Chondrocyte (in vitro differentiated cells): ENCODE results near the gene TICAM2. TPM values are rescaled to one million over a fixed set of nuclear protein-coding genes. Genes with fewer than 3 reads are reported as not detected.

Experiments used
- DNase-seq: peaks from one replicate; pipeline ENCODE4 v3.0.0; 2021; ENCODE audit warnings: mixed read lengths, low spot score
- H3K27ac Mint-ChIP-seq: one replicate; pipeline ENCODE4 v1.8.0; 2021; ENCODE audit warnings: mild to moderate bottlenecking, moderate library complexity, mixed read lengths; ENCODE audit not compliant: unreplicated experiment
- H3K27me3 Mint-ChIP-seq: 2 replicates; pipeline ENCODE4 v1.8.0; 2021; ENCODE audit warnings: low read depth, mixed read lengths
- H3K36me3 Mint-ChIP-seq: 2 replicates; pipeline ENCODE4 v1.8.0; 2021; ENCODE audit warnings: low read depth, mixed read lengths
- H3K4me1 Mint-ChIP-seq: 2 replicates; pipeline ENCODE4 v1.8.0; 2021; ENCODE audit warnings: low read depth, mild to moderate bottlenecking, mixed read lengths
- H3K4me3 Mint-ChIP-seq: one replicate; pipeline ENCODE4 v1.8.0; 2021; ENCODE audit warnings: mild to moderate bottlenecking, moderate library complexity, mixed read lengths; ENCODE audit not compliant: unreplicated experiment
- H3K9me3 Mint-ChIP-seq: 2 replicates; pipeline ENCODE4 v1.8.0; 2021; ENCODE audit warnings: low read depth, mixed read lengths
- CTCF ChIP-seq: fragments of 200-600 bp; sonication (generic); IDR thresholded peaks from 2 replicates; pipeline ENCODE4 v1.5.0; 2021; ENCODE audit warnings: antibody characterized with exemption, mild to moderate bottlenecking, moderate library complexity
- total RNA-seq: library from RNA; stranded (reverse); gene quantifications from 3 replicates; pipeline ENCODE4 v1.2.1, GENCODE V29; 2021

TICAM2 gene
- total RNA-seq, 1 donor from 2014 or later: 4.7 TPM

GRCh38 chr5:115599924-115600323, 2.4 kb downstream of the TICAM2 start:
- H3K4me1 Mint-ChIP-seq: peaks cover 47% of the 10 kb centered on the region
- H3K9me3 Mint-ChIP-seq: no peaks in the 10 kb centered on the region
- no peaks in the 10 kb centered on the region for H3K27me3 Mint-ChIP-seq
- DNase-seq: no peak
- peaks cover 2% of the 10 kb centered on the region for H3K36me3 Mint-ChIP-seq
- no peak for TF ChIP-seq CTCF
- peak overlapping the region; percentile 72 for H3K27ac Mint-ChIP-seq
- H3K4me3 Mint-ChIP-seq: peak overlapping the region; percentile 44

GRCh38 chr5:115599502-115599901, 2.8 kb downstream of the TICAM2 start:
- DNase-seq: no peak
- no peak for TF ChIP-seq CTCF
- Mint-ChIP-seq H3K27me3 (no peaks in the 10 kb centered on the region), H3K4me1 (peaks cover 52% of the 10 kb centered on the region), H3K4me3 (no peak overlapping the region), H3K9me3 (no peaks in the 10 kb centered on the region), H3K36me3 (peaks cover 2% of the 10 kb centered on the region), H3K27ac (peak overlapping the region; percentile 72)

GRCh38 chr5:115594128-115595047, 7.9 kb downstream of the TICAM2 start:
- no peaks in the 10 kb centered on the region for H3K27me3 Mint-ChIP-seq
- peak overlapping the region; percentile 24 for H3K27ac Mint-ChIP-seq
- H3K4me3 Mint-ChIP-seq: no peak overlapping the region
- no peaks in the 10 kb centered on the region for H3K36me3 Mint-ChIP-seq
- H3K9me3 Mint-ChIP-seq: no peaks in the 10 kb centered on the region
- no peak for DNase-seq
- peaks cover 38% of the 10 kb centered on the region for H3K4me1 Mint-ChIP-seq
- TF ChIP-seq CTCF: no peak

- Mint-ChIP-seq H3K27me3 (no peaks in the 10 kb centered on the region), H3K4me1 (peaks cover 12% of the 10 kb centered on the region), H3K9me3 (no peaks in the 10 kb centered on the region), H3K27ac (no peak overlapping the region), H3K36me3 (no peaks in the 10 kb centered on the region), H3K4me3 (no peak overlapping the region)
- DNase-seq: no peak
- no peak for TF ChIP-seq CTCF
Observed at GRCh38 chr5:115589043-115589442, 13.2 kb downstream of the TICAM2 start.

- no peak for TF ChIP-seq CTCF
- DNase-seq: no peak
- Mint-ChIP-seq H3K27ac (no peak overlapping the region), H3K27me3 (no peaks in the 10 kb centered on the region), H3K4me1 (peaks cover 10% of the 10 kb centered on the region), H3K36me3 (no peaks in the 10 kb centered on the region), H3K4me3 (no peak overlapping the region), H3K9me3 (no peaks in the 10 kb centered on the region)
Observed at GRCh38 chr5:115588640-115589039, 13.6 kb downstream of the TICAM2 start.
